ENCODE measurements around the gene TROAP. TPM values are rescaled to one million over a fixed set of nuclear protein-coding genes. Genes with fewer than 3 reads are reported as not detected.

The TROAP gene
- total and polyA plus RNA-seq, 2 experiments from 2014 or later = 46.4 to 47.5 TPM

- ATAC-seq = peak; percentile 0; the same call in 2 of the 3 replicates
- H3K27ac ChIP-seq (ENCODE audit: low read depth) = no peak overlapping the region
- Mint-ChIP-seq H3K36me3 (ENCODE audit: low read depth) (no peaks in the 10 kb centered on the region; the same call in 2 of the 3 replicates), H3K27ac (no peak overlapping the region), H3K27me3 (ENCODE audit: insufficient read depth, low read depth, poor library complexity) (peaks cover 83% of the 10 kb centered on the region), H3K4me3 (peak overlapping the region; percentile 74), H3K9me3 (peaks cover 6% of the 10 kb centered on the region; the same call in 2 of the 3 replicates), H3K4me1 (peaks cover 30% of the 10 kb centered on the region)
- peak; percentile 81 for DNase-seq (ENCODE audit: low spot score)
- no peaks in the 10 kb centered on the region for H3K9me2 ChIP-seq (ENCODE audit: insufficient read depth)
- H3K4me1 ChIP-seq (ENCODE audit: insufficient read depth) = peaks cover 23% of the 10 kb centered on the region
- H3K27me3 ChIP-seq (ENCODE audit: insufficient read depth) = peaks cover 99% of the 10 kb centered on the region
- H3K4me2 ChIP-seq = peak overlapping the region; percentile 79
- H4K20me1 ChIP-seq (replicated peaks; ENCODE audit: insufficient read depth) = peaks cover 18% of the 10 kb centered on the region
- TF ChIP-seq EZH2phosphoT487 (IDR thresholded peaks at IDR 0.05; ENCODE audit: unreplicated experiment) (peak; percentile 80), REST (IDR thresholded peaks at IDR 0.05; ENCODE audit: unreplicated experiment) (no peak), EZH2 (IDR thresholded peaks at IDR 0.05; ENCODE audit: low read depth, unreplicated experiment) (peak; percentile 95)
- peaks cover 15% of the 10 kb centered on the region for H3F3A ChIP-seq (replicated peaks; ENCODE audit: low read depth)
- peak overlapping the region; percentile 69 for H2AFZ ChIP-seq
- H3K36me3 ChIP-seq (ENCODE audit: insufficient read depth) = no peaks in the 10 kb centered on the region
- peak overlapping the region; percentile 63 for H3K4me3 ChIP-seq
- no peaks in the 10 kb centered on the region for H3K79me2 ChIP-seq (replicated peaks; ENCODE audit: insufficient read depth)
Measured at GRCh38 chr12:49345825-49346658, 23.0 kb downstream of the TROAP start.

GRCh38 chr12:49346659-49347310, 23.7 kb downstream of the TROAP start, which contains the start of gene DNAJC22:
Gene DNAJC22 (plus strand): TSS chr12:49346888. CDS start chr12:49348873, 1,985 bp downstream.
- Mint-ChIP-seq H3K4me1 (peaks cover 24% of the 10 kb centered on the region), H3K4me3 (peak within 1 kb of the TSS; percentile 74), H3K36me3 (ENCODE audit: low read depth) (no peaks in the 10 kb centered on the region), H3K9me3 (peaks cover 6% of the 10 kb centered on the region; the same call in 2 of the 3 replicates), H3K27ac (no peak within 1 kb of the TSS), H3K27me3 (ENCODE audit: insufficient read depth, low read depth, poor library complexity) (peaks cover 80% of the 10 kb centered on the region)
- H3K27me3 ChIP-seq (ENCODE audit: insufficient read depth) = peaks cover 98% of the 10 kb centered on the region
- H3K79me2 ChIP-seq (replicated peaks; ENCODE audit: insufficient read depth) = no peaks in the 10 kb centered on the region
- H3K36me3 ChIP-seq (ENCODE audit: insufficient read depth) = no peaks in the 10 kb centered on the region
- H2AFZ ChIP-seq = peak within 1 kb of the TSS; percentile 88
- H3K4me3 ChIP-seq = peak within 1 kb of the TSS; percentile 63
- peaks cover 15% of the 10 kb centered on the region for H3F3A ChIP-seq (replicated peaks; ENCODE audit: low read depth)
- peak within 1 kb of the TSS; percentile 79 for H3K4me2 ChIP-seq
- peak; percentile 91 for TF ChIP-seq EZH2 (IDR thresholded peaks at IDR 0.05; ENCODE audit: low read depth, unreplicated experiment)
- TF ChIP-seq ETS1 (IDR thresholded peaks at IDR 0.05) = no peak
- no peak for TF ChIP-seq STAT1 (IDR thresholded peaks at IDR 0.05; ENCODE audit: unreplicated experiment)
- TF ChIP-seq REST (IDR thresholded peaks at IDR 0.05; ENCODE audit: unreplicated experiment) = no peak
- TF ChIP-seq, protein P1, sequence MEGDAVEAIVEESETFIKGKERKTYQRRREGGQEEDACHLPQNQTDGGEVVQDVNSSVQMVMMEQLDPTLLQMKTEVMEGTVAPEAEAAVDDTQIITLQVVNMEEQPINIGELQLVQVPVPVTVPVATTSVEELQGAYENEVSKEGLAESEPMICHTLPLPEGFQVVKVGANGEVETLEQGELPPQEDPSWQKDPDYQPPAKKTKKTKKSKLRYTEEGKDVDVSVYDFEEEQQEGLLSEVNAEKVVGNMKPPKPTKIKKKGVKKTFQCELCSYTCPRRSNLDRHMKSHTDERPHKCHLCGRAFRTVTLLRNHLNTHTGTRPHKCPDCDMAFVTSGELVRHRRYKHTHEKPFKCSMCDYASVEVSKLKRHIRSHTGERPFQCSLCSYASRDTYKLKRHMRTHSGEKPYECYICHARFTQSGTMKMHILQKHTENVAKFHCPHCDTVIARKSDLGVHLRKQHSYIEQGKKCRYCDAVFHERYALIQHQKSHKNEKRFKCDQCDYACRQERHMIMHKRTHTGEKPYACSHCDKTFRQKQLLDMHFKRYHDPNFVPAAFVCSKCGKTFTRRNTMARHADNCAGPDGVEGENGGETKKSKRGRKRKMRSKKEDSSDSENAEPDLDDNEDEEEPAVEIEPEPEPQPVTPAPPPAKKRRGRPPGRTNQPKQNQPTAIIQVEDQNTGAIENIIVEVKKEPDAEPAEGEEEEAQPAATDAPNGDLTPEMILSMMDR (conservative IDR thresholded peaks at IDR 0.05; ENCODE audit: low read depth in 2 of 2) = no peak
- TF ChIP-seq CREB1 (CRISPR knock-in tag; IDR thresholded peaks at IDR 0.05; ENCODE audit: low read depth) = no peak
- no peak for TF ChIP-seq POLR2AphosphoS5 (IDR thresholded peaks at IDR 0.05; ENCODE audit: low read depth)
- TF ChIP-seq ZNF331 (CRISPR knock-in tag; IDR thresholded peaks at IDR 0.05; ENCODE audit: low read depth) = no peak
- TF ChIP-seq EZH2phosphoT487 (IDR thresholded peaks at IDR 0.05; ENCODE audit: unreplicated experiment) = peak; percentile 80
- H4K20me1 ChIP-seq (replicated peaks; ENCODE audit: insufficient read depth) = peaks cover 18% of the 10 kb centered on the region
- H3K27ac ChIP-seq (ENCODE audit: low read depth) = no peak within 1 kb of the TSS
- H3K9me2 ChIP-seq (ENCODE audit: insufficient read depth) = no peaks in the 10 kb centered on the region
- H3K4me1 ChIP-seq (ENCODE audit: insufficient read depth) = peaks cover 17% of the 10 kb centered on the region; the same call in 1 of the 2 replicates
- ATAC-seq = peak; percentile 6
- DNase-seq (ENCODE audit: low spot score) = peak; percentile 44
